Activated CD8-positive, alpha-beta memory T cell treated with anti-CD3 and anti-CD28 coated beads for 36 hours (primary cell): Measurements from ENCODE around the gene DNAAF3. TPM values are rescaled to one million over a fixed set of nuclear protein-coding genes. Genes with fewer than 3 reads are reported as not detected.
"Not testable (repeated sequence)": the region's sequence is repeated elsewhere in the genome, so short reads cannot be mapped to it uniquely, and the experiment has no call there.

ENCODE experiments used
- CTCF ChIA-PET: fragments of 350-600 bp; sonication (Branson Sonifier 250); formaldehyde crosslinking; loops from one replicate; lab custom pipeline; 2021; ENCODE audit warnings: antibody characterized with exemption; lab: Charles Lee
- POLR2A ChIA-PET: fragments of 350-600 bp; sonication (Branson Sonifier 250); formaldehyde crosslinking; loops from one replicate; lab custom pipeline; 2021; ENCODE audit warnings: antibody characterized with exemption; lab: Charles Lee
- total RNA-seq, 2 experiments: library from RNA; stranded (reverse); gene quantifications; one replicate each; pipeline ENCODE4 v1.2.3, GENCODE V29; 2021

The DNAAF3 gene
- total RNA-seq, 2 experiments from 2014 or later: not detected

DNA sequence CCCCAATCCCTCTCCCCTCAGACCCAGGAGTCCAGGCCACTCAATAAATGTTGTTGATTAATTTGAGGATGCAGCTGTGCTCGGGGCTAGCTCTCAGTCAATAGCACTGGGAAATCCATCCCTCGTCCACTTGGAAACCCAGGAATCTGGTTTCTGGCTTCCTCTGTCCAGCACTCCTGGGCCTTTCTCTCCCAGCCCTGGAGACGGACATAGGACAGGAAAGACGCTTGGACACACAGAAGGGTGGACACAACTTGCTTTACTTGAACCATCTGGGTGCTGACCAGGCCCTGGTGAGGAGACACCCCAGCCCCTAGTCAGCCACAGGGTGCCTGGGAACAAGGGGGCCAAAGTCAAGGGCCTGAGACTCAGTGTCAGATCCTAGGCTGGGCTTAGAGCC, 8.0 kb downstream of the DNAAF3 start:
- ChIA-PET CTCF (no interaction called here), POLR2A (no interaction called here)

DNA sequence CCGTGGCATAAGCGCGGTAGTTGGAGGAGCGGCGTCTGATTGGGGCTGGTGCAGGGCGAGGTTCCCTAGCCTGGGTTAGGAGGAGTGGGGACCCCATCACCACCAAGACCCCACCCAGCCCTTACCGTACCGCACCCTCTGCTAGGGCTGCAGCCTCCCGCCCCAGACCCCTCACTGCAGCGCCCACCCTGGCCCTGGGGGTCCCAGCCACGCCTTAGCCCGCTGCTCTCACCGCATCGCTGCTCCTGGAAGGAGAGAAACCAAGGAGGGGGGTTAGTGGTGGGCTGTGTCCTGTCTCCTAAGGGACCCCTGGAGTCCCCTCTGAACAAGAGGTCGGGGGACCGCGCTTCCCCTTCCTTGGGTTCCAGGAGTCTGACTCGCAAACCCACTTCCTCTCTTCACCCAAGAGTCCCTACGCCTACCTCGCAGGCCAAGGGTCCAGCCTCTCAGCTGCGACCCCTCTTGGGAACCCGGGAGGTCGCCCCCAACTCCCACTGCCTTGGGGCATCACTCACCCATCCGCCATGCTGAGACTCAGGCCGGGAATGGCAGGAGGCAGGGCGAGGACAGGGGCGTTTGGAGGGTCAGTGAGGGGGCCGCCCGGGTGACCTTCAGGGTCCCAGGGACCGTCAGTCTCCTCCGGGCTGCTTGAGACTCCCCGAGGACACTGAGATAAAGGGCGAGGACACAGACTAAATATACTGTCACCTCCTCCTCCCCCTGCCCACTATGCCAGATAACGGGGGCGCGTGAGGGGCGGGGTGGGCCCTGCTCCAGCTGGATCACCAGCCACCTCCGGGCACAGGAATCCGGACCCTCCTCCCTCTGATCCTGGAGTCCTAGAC, 9.1 kb downstream of the DNAAF3 start, which contains the start of gene TNNI3:
Gene TNNI3, minus strand, starts transcription at position 669 of the 845 bp plus-strand sequence. Its CDS starts 143 bp downstream, at position 526.
- ChIA-PET CTCF (no interaction called here), POLR2A (no interaction called here)

DNA sequence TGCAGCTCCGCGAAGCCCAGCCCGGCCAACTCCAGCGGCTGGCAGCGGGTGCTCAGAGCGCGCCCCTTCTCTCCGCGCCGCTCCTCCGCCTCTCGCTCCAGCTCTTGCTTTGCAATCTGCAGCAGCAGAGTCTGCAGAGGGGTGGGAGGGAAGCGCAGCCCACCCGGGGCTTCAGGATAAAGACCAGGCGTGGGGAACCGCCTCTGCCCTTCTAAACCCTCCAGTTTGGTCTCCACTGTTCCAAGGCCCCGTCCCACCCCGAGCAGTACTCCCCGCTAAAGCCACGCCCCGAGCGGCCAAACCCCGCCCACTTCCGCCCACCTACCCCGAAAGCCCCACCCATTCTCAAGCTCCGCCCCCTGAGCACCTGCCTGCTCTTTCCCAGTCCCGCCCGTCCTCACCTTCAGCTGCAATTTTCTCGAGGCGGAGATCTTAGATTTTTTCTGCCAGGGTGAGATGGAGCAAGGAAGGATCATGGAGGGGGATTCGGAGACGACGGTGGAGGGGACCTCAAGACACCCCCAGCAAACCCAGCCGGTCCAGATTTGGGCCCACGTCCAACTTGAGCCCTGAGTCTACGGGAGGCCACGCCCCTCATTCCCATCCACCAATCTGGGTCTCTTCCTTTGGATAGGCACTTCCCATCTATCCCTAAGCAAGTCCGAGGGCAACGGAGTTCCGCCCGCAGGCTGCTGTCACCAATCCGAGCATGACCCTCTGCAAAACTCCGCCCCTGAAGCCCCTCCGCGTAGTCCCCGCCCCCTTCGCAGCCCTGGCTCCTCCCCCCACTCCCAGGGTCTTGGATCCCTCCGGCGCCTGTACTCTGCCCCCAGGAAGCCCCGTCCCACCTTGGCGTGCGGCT, 10.0 kb downstream of the DNAAF3 start:
- ChIA-PET POLR2A (no interaction called here), CTCF (no interaction called here)

DNA sequence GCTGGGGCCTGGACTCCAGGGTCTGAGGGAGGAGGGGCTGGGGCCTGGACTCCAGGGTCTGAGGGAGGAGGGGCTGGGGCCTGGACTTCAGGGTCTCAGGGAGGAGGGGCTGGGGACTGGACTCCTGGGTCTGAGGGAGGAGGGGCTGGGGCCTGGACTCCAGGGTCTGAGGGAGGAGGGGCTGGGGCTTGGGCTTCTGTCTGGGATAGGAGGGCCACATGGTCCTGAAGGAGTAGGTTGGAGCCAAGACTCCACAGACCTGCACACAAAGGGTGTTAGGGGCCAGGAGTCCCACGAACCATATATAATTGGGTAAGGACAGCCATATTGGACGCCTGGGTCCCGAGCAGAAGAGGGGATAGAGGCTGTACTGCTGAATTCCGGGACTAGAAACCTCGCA, 10.6 kb downstream of the DNAAF3 start:
- POLR2A ChIA-PET, CTCF ChIA-PET: not testable (repeated sequence)

DNA sequence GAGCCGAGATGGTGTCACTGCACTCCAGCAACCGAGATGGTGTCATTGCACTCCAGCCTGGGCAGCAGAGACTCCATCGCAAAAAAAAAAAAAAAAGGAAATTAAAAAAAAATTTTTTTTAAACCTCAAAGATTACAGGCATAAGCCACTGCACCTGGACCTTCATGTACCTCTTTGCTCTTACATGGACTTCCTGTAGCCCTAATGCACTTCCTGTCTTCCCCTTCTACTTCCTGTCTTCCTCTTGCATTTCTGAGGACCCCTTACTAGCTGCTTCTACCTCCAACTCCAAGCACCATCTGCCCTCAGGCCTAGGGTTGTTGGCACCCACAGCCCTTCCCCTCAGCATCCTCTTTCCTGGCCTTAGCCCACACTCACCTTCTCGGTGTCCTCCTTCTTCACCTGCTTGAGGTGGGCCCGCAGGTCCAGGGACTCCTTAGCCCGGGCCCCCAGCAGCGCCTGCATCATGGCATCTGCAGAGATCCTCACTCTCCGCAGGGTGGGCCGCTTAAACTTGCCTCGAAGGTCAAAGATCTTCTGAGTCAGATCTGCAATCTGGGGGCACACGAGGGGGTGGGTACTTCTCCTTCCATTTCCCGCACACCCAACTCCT, 12.7 kb downstream of the DNAAF3 start:
- POLR2A ChIA-PET: no interaction called here
- CTCF ChIA-PET: no interaction called here

DNA sequence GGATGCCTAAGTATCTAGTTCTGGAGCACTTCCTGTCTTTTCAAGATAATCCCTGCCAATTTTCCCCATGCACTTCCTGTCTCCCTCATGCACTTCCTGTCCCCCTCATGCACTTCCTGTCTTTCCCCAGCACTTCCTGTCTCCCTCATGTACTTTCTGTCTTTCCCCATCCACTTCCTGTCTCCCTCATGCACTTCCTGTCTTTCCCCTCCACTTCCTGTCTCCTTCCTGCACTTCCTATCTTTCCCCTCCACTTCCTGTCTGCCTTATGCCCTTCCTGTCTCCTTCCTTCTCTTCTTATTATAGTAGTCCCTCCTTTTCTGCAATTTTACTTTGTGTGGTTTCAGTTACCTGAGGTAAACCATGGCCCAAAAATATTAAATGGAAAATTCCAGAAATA, 14.4 kb downstream of the DNAAF3 start:
- ChIA-PET CTCF (interaction anchor here (1.5 kb wide), 1 partner anchor 10 kb away, joined by 5 read pairs; no protein-coding TSS in a partner anchor), POLR2A (no interaction called here)

DNA sequence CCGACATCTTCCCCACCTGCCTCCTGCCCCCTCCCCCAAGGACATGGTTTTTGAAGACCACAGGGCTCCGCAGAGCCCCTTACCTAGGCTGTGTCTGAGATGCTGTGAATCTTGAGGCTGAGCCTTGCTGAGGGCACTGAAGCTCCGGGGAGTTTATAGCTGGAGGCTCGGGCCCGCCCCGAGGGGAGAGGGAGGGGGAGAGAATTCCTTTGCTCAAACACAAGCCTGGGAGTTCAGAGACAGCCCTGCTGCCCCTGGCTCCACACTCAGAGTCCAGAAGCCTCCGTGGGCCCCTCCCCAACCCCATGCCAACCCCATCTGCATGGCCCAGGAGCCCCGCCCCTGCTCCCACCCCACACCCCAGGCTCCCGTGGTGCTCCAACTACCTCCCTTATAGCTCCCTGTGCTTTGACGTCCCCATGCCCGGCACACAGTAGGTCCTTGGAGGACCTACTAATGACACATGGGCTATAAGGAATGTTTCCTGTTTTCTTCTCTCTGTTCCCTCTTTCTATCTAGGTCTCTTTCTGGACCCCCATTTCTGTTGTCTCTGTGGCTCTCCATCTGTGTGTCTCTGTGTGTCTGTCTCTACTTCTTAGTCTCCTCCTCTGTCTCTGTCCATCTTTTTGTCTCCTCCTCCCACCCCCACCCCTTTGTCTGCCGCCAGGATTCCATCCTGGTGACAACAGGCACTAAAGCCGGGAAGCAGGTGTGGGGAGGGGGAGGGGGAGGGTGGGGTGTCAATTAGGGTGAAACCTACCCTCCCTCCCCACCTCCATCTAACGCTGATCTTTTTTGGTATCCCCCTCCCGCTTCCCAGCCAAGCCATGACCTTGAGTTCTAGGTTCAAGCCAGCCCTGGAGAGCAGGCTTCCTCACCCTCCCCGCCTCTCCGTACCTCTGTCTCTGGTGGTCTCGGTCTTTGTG, 17.1 kb downstream of the DNAAF3 start, which contains the start of gene TNNT1:
Gene TNNT1, minus strand, starts transcription at position 129 of the 926 bp plus-strand sequence. CDS start 2,049 bp downstream, outside the sequence.
- POLR2A ChIA-PET: no interaction called here
- CTCF ChIA-PET: no interaction called here

DNA sequence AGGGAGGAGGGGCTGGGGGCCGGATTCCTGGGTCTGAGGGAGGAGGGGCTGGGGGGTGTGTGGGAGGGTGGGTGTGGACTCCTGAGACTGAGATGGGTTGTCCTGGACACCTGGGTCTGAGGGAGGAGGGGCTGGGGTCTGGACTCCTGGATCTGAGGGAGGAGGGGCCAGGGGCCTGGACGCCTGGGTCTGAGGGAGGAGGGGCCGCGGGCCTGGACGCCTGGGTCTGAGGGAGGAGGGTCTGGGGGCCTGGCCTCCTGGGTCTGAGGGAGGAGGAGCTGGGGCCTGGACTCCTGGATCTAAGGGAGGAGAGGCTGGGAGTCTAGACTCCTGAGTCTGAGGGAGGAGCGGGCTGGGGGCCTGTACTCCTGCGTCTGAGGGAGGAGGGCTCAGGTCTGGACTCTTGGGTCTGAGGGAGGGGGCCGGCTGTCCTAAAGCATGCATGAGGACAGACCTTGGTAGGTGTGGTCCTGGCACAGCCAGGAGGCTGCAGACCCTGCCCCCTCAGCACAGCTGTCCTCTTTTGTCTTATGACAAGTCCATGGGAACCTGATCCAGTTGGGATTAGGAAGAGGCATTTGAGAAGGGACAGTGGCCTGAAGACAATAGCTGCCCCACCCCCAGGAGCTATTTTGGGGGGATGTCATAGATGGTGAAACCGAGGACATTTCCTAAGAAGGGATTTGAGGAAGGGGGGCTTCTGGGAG, 18.7 kb downstream of the DNAAF3 start:
- POLR2A ChIA-PET: no interaction called here
- CTCF ChIA-PET: interaction anchor here (0.7 to 2.1 kb wide), 2 partner anchors 13 to 19 kb away, joined by 3 to 8 read pairs; no protein-coding TSS in a partner anchor

DNA sequence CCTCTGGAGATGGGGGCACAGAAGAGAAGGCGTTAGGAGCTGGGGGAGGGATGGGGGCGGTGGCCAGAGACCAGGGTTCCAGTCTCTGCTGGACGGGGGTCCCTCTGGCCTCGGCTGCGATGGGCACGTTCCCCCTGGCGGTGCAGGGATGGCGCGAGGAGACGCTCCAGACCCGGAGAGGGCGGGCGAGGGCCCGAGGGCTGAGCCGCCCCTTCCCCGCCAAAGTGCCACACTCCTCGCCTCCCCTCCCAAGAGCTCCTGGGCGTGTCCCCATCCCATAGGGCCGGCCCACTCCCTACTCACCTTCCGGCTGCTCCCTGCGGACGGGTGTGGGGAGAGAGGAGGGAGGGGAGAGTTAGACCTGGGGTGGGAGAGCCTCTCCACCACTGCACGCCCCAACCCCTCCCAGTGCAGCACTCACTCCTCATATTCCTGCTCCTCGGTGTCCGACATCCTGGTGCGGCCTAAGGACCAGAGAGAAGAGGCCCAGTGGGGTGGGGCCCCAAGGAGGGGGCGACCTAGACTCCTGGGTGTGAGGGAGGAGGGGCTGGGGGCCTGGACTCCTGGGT, 19.6 kb downstream of the DNAAF3 start:
- POLR2A ChIA-PET: no interaction called here

DNA sequence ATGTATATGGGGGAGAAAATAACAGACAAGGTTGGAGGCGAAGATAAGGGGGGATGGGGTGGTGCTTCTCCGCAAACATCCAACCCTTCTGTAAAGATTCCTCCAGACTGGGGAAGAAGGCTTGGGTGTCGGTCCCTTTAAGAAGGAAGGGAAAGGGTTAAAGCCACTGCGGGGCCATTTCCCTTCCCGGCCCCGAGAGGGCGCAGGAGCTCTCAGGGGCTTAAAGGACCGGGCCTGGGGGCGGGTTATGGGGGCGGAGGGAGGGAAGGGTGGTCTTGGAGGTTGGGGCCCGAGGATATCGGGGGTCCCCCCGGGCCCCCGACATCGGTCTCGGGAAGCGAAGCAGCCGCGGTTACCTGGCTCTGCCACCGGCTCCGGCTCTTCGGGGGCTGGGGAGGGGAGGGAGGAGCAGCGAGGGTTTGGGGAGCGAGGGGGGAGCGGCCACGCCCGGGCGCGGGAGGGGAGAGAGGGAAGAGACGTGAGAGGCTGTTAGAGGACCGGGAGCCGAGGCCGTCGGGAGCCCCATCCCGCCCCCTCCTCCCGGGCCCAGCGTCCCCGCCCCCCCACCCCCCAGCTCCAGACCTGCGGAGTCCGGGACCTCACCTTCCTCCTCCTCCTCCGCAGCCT, 20.2 kb downstream of the DNAAF3 start:
- CTCF ChIA-PET: interaction anchor here (0.6 kb wide), 1 partner anchor 28 kb away, joined by 3 read pairs; the partner anchor contains the start of gene PPP1R12C
- POLR2A ChIA-PET: no interaction called here

More for the DNA sequence above, 19.6 kb downstream of the DNAAF3 start:
- CTCF ChIA-PET: interaction anchor here (0.6 to 2.1 kb wide), 3 partner anchors 14 to 29 kb away, joined by 3 to 8 read pairs (median 3); partner anchors contain the start of gene PPP1R12C

DNA sequence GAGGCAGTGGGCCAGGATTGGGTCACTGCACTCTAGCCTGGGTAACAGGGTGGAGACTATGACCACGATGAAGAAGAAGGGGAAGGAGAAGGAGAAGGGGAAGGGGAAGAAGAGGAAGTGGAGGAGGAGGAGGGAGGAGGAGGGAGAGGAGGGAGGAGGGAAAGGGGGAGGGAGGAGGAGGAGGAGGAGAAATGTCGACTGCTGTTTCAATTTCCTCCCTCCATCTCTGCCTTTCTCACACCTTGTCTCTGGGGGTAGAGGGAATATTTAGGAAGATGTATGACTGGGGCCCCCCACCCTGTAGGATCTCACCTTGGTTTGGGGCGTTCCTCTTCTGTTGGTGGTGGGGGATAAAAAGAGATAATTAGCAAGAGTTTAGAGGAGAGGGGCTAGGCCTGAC, 21.2 kb downstream of the DNAAF3 start:
- POLR2A ChIA-PET: no interaction called here
- CTCF ChIA-PET: no interaction called here

DNA sequence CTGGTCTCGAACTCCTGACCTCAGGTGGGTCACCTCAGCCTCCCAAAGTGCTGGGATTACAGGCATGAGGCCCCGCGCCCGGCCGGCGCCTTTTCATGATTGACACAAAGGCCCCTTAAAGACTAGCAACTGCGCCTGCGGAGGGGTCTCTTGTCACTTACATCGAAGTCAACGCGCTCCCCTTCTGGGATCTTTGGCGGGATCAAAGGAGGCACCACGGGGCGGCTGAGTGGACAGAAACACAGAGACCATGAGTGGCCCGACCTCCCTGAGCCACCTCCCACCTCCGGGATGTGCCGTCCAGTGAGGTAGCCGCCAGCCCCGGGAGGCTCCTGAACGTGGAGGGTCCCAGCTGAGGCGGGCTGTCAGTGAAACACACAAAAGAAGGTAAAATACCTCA, 24.7 kb downstream of the DNAAF3 start:
- CTCF ChIA-PET: interaction anchor here (0.7 to 1.7 kb wide), 16 partner anchors 10 to 688 kb away, joined by 3 to 14 read pairs (median 3); partner anchors contain the start of gene DNAAF3
- POLR2A ChIA-PET: interaction anchor here (1.0 kb wide), 1 partner anchor 24 kb away, joined by 7 read pairs; the partner anchor contains the start of gene PPP1R12C

DNA sequence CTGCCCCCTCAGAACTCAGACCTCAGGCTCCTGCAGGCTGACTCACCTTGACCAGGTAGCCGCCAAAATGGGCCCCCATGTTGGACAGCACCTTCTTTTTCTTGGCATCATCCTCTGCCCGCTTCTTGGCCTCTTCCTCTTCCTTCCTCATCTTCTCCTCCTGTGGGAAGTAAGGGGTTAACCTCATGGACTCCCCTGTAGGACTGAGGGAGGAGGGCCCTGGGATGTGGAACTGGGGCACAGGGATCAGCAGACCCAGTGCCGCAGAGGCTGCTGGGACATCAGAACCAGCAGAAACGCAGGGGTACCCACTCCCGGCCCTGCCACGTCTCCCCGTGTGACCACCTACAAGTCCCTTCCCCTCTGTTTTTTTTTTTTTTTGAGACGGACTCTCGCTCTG, 28.5 kb downstream of the DNAAF3 start:
- ChIA-PET CTCF (no interaction called here), POLR2A (no interaction called here)

DNA sequence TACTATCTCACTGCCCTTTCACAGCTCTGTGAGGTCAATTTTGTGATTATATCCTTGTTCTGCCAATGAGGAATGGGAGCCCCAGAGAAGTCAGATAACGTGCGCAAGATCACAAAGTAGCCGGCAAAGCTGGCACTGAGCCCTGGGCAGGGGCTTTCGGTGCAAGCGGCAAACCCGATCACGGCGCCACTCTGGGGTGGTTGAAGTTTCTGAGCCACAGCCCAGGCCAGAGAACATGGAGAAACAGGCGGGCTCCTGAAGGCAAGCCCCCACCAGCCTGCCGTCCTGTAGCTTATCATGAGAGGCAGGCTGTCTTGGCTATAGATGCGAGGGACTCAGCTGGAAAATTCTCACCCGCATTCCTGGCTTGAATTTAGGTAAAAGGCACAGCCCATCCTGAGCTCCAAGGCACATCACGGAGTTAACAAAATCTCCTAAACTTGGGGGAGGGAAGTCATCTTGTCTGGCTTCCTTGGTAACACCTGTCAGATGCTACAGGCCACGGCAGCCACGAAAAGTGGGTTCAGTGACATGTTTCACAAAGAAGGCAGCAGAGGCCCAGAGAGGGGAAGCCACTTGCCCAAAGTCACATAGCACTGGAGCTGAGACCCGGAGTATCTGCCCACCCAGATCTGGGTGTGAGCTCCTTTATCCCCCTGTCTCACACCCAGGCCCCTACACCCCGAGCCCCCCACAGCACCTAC, 29.9 kb downstream of the DNAAF3 start:
- CTCF ChIA-PET: interaction anchor here (2.4 kb wide), 1 partner anchor 367 kb away, joined by 9 read pairs; no protein-coding TSS in a partner anchor
- POLR2A ChIA-PET: no interaction called here

DNA sequence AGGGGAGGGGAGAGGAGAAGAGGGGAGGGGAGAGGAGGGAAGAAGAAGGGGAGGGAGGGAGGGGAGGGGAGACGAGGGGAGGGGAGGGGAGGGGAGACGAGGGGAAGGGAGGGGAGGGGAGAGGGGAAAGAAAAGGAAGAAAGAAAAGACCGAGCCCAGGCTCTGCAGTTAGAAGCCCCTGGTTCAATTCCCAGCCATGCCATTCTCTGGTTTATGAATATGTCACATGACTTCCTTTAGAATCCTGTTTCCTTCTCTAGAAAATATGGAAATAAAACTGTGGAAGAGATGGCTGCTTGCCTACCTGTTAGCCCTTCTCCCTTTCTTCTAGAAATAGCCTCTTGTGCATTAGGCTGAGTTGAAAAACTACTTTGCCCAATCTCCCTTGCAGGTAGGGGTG, 31.7 kb downstream of the DNAAF3 start:
- CTCF ChIA-PET: interaction anchor here (2.4 kb wide), 1 partner anchor 369 kb away, joined by 9 read pairs; no protein-coding TSS in a partner anchor
- POLR2A ChIA-PET: no interaction called here
